Suprapubic skin (tissue), 4 donors: ENCODE results near the gene DMXL1.

Experiments
- CTCF ChIP-seq, 2 donors: fragments of 200-600 bp in 1 of 2; fragments of 450-650 bp in 1 of 2; sonication (generic) in 1 of 2; IDR thresholded peaks; one replicate each; pipeline ENCODE4 v1.5.1; 2016 to 2019; ENCODE audit warnings: antibody characterized with exemption in 2 of 2, mild to moderate bottlenecking in 1 of 2, moderate library complexity in 1 of 2
- EP300 ChIP-seq: sonication (generic); formaldehyde crosslinking; IDR thresholded peaks from one replicate; pipeline ENCODE4 v1.6.1; 2017; ENCODE audit warnings: antibody characterized with exemption
- POLR2A ChIP-seq, 2 donors: fragments of 450-650 bp; IDR thresholded peaks; one replicate each; pipeline ENCODE4 v1.6.1; 2017; ENCODE audit warnings: antibody characterized with exemption in 2 of 2, mild to moderate bottlenecking in 2 of 2, moderate library complexity in 2 of 2
- POLR2AphosphoS5 ChIP-seq, 3 donors: sonication (generic); formaldehyde crosslinking; IDR thresholded peaks; one replicate each; pipeline ENCODE4 v1.6.1; 2017; ENCODE audit warnings: antibody characterized with exemption in 3 of 3

- no peak for TF ChIP-seq CTCF (IDR thresholded peaks at IDR 0.05)
- no peak for TF ChIP-seq POLR2AphosphoS5 (IDR thresholded peaks at IDR 0.05)
- no peak for TF ChIP-seq EP300
- no peak for TF ChIP-seq POLR2A (IDR thresholded peaks at IDR 0.05)
Measured at GRCh38 chr5:119273391-119273839, 202.5 kb downstream of the DMXL1 start.
